ENCODE measurements around the gene KCNMA1.

Gene KCNMA1

GRCh38 chr10:77556990-77557601 is 80.5 kb downstream of the KCNMA1 start:
- DNase-seq (ENCODE audit: low read depth): no peak

GRCh38 chr10:77555591-77556212 is 81.9 kb downstream of the KCNMA1 start:
- no peak for DNase-seq (ENCODE audit: low read depth)

- DNase-seq (ENCODE audit: low read depth): no peak
Observed at GRCh38 chr10:77554996-77555397, 82.6 kb downstream of the KCNMA1 start.

- no peak for DNase-seq (ENCODE audit: low read depth)
Observed at GRCh38 chr10:77553966-77554365, 83.6 kb downstream of the KCNMA1 start.

GRCh38 chr10:77553311-77553710 is 84.3 kb downstream of the KCNMA1 start:
- no peak for DNase-seq (ENCODE audit: low read depth)

GRCh38 chr10:77552252-77552651 is 85.4 kb downstream of the KCNMA1 start:
- DNase-seq (ENCODE audit: low read depth): no peak

- no peak for DNase-seq (ENCODE audit: low read depth)
Observed at GRCh38 chr10:77550378-77550777, 87.2 kb downstream of the KCNMA1 start.

- DNase-seq (ENCODE audit: low read depth): no peak
Observed at GRCh38 chr10:77548671-77549070, 88.9 kb downstream of the KCNMA1 start.

- DNase-seq (ENCODE audit: low read depth): no peak
Observed at GRCh38 chr10:77548157-77548556, 89.5 kb downstream of the KCNMA1 start.

GRCh38 chr10:77547307-77548050 is 90.1 kb downstream of the KCNMA1 start:
- DNase-seq (ENCODE audit: low read depth): no peak

GRCh38 chr10:77546042-77546441 is 91.6 kb downstream of the KCNMA1 start:
- DNase-seq (ENCODE audit: low read depth): no peak

- DNase-seq (ENCODE audit: low read depth): no peak
Observed at GRCh38 chr10:77545585-77545984, 92.0 kb downstream of the KCNMA1 start.

GRCh38 chr10:77544617-77545016 is 93.0 kb downstream of the KCNMA1 start:
- no peak for DNase-seq (ENCODE audit: low read depth)

- no peak for DNase-seq (ENCODE audit: low read depth)
Observed at GRCh38 chr10:77542710-77543259, 94.8 kb downstream of the KCNMA1 start.

- no peak for DNase-seq (ENCODE audit: low read depth)
Observed at GRCh38 chr10:77541944-77542343, 95.7 kb downstream of the KCNMA1 start.

GRCh38 chr10:77541247-77541646 is 96.4 kb downstream of the KCNMA1 start:
- DNase-seq (ENCODE audit: low read depth): no peak

- no peak for DNase-seq (ENCODE audit: low read depth)
Observed at GRCh38 chr10:77539147-77539935, 98.3 kb downstream of the KCNMA1 start.

GRCh38 chr10:77537720-77538373 is 99.8 kb downstream of the KCNMA1 start:
- DNase-seq (ENCODE audit: low read depth): no peak

- DNase-seq (ENCODE audit: low read depth): no peak
Observed at GRCh38 chr10:77537071-77537470, 100.5 kb downstream of the KCNMA1 start.

- DNase-seq (ENCODE audit: low read depth): no peak
Observed at GRCh38 chr10:77533887-77534278, 103.7 kb downstream of the KCNMA1 start.

GRCh38 chr10:77533146-77533886 is 104.3 kb downstream of the KCNMA1 start:
- no peak for DNase-seq (ENCODE audit: low read depth)

Data from activated T-cell treated with anti-CD3 and anti-CD28 coated beads for 48 hours (primary cell).